ENCODE results near the gene MAGEB6.
"Not testable (repeated sequence)": the region's sequence is repeated elsewhere in the genome, so short reads cannot be mapped to it uniquely, and the experiment has no call there.

Gene MAGEB6

DNA sequence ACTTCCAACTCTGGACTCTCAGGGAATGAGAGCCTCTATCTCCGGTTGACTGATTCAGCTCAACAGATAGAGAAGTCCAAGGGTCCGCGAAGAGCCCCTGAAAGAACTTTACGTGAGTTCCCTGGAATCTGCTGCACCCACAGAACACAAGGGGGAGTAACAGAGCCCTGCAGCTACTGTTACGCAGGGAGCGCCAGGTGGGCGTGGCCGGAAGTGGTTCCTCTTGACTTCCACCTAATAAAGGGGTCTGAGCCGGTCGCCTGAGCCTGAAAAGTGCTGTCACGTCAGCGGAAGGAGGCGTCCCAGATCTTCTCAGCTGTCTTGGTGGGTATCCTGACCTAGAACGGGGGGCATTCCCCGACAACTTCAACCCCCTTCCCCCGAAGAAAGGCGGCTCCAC is at the start of gene MAGEB6:
MAGEB6 (plus strand) TSS at position 237 of the 400 bp plus-strand sequence. CDS start 1,407 bp downstream, outside the sequence.
- DNase-seq = peak in 1 of 2 experiments; percentile 0

GRCh38 chrX:26146024-26146423 is 46.2 kb upstream of the MAGEB6 start:
- no peak for DNase-seq

GRCh38 chrX:26160301-26160700 is 31.9 kb upstream of the MAGEB6 start, which contains the start of gene MAGEB6B:
TSS of gene MAGEB6B (plus strand) at chrX:26160601. CDS start at chrX:26160601, 0 bp downstream.
- no peak for DNase-seq

- DNase-seq = no peak
These were observed 11.3 kb downstream of the MAGEB6 start for GRCh38 chrX:26203561-26203960.

GRCh38 chrX:26204717-26205116 is 12.5 kb downstream of the MAGEB6 start:
- not testable (repeated sequence) for DNase-seq

DNA sequence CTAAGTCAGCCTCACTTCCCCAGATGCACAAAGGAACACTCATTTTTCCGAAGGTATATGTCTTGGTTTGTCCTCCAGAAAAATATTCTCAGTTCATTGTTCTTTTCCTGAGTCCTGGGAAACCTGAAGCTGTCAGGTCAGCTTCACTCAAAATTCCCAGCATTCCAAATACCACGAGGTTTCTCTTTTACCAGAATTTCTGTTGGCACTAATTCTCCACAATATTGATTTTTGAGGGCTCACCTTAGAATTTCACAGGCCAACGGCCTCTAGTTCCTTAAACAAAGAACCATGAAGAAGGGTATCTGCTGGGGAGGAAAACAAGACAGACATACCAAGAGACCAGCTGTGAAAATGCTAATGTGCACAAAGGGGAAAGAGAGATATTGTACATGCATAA is 15.8 kb downstream of the MAGEB6 start:
- no peak for DNase-seq

DNA sequence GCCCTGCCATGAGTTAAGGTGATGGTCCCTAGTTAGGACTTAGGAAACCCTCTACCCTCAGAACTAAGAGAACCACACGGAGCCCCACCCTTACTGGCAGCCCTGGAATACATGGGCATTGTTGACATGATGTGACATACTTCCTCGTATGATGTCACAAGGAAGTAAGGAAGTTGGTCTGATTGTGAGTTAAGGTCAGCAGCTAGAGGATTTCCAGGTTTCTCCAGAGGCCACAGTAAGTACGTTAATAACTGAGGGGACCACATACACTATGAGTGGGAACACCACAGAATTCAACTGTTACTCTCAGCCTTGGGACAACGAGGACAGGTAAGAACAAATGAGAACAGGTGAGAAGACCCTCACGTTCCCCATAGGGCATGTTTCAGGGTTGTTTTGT is 23.6 kb downstream of the MAGEB6 start, which contains the start of gene MAGEB5:
MAGEB5 (plus strand) TSS at position 301 of the 400 bp plus-strand sequence. CDS start 1,133 bp downstream, outside the sequence.
- DNase-seq = no peak

GRCh38 chrX:26219351-26219750 is 27.1 kb downstream of the MAGEB6 start:
- no peak for DNase-seq

GRCh38 chrX:26234177-26234576 is 41.9 kb downstream of the MAGEB6 start:
- DNase-seq = no peak
